Measurements from ENCODE around the gene PHTF2.
"Not testable (repeated sequence)": the region's sequence is repeated elsewhere in the genome, so short reads cannot be mapped to it uniquely, and the experiment has no call there.

The PHTF2 gene

GRCh38 chr7:77830649-77831355 lies 32.2 kb downstream of the PHTF2 start:
- no peak for DNase-seq (ENCODE audit: low read depth in 3 of 3)

GRCh38 chr7:77831481-77831880 lies 32.9 kb downstream of the PHTF2 start:
- DNase-seq (ENCODE audit: low read depth in 3 of 3) = peak; percentile 7 to 28 (median 9)

- no peak for DNase-seq (ENCODE audit: low read depth in 3 of 3)
These were observed 33.4 kb downstream of the PHTF2 start for GRCh38 chr7:77831953-77832352.

- DNase-seq (ENCODE audit: low read depth in 3 of 3) = no peak
These were observed 34.6 kb downstream of the PHTF2 start for GRCh38 chr7:77833136-77833535.

GRCh38 chr7:77836425-77836824 lies 37.9 kb downstream of the PHTF2 start:
- not testable (repeated sequence) for DNase-seq (ENCODE audit: low read depth in 3 of 3)

- no peak for DNase-seq (ENCODE audit: low read depth in 3 of 3)
These were observed 38.7 kb downstream of the PHTF2 start for GRCh38 chr7:77837275-77837674.

- DNase-seq (ENCODE audit: low read depth in 3 of 3) = no peak
These were observed 39.4 kb downstream of the PHTF2 start for GRCh38 chr7:77837966-77838365.

- no peak for DNase-seq (ENCODE audit: low read depth in 3 of 3)
These were observed 40.4 kb downstream of the PHTF2 start for GRCh38 chr7:77838929-77839491.

GRCh38 chr7:77839919-77840318 lies 41.3 kb downstream of the PHTF2 start:
- DNase-seq (ENCODE audit: low read depth in 3 of 3) = no peak

- DNase-seq (ENCODE audit: low read depth in 3 of 3) = no peak
These were observed 44.6 kb downstream of the PHTF2 start for GRCh38 chr7:77843194-77843593.

GRCh38 chr7:77846317-77847092 lies 47.9 kb downstream of the PHTF2 start:
- DNase-seq (ENCODE audit: low read depth in 3 of 3) = no peak

GRCh38 chr7:77855371-77856083 lies 57.0 kb downstream of the PHTF2 start:
- no peak for DNase-seq (ENCODE audit: low read depth in 3 of 3)

GRCh38 chr7:77858278-77858677 lies 59.7 kb downstream of the PHTF2 start:
- DNase-seq (ENCODE audit: low read depth in 3 of 3) = no peak

- no peak for DNase-seq (ENCODE audit: low read depth in 3 of 3)
These were observed 60.8 kb downstream of the PHTF2 start for GRCh38 chr7:77859343-77859742.

GRCh38 chr7:77862691-77863090 lies 64.1 kb downstream of the PHTF2 start:
- DNase-seq (ENCODE audit: low read depth in 3 of 3) = no peak

GRCh38 chr7:77863860-77864259 lies 65.3 kb downstream of the PHTF2 start:
- DNase-seq (ENCODE audit: low read depth in 3 of 3) = no peak

- no peak for DNase-seq (ENCODE audit: low read depth in 3 of 3)
These were observed 67.8 kb downstream of the PHTF2 start for GRCh38 chr7:77866370-77866769.

- DNase-seq (ENCODE audit: low read depth in 3 of 3) = no peak
These were observed 68.4 kb downstream of the PHTF2 start for GRCh38 chr7:77866786-77867536.

- DNase-seq (ENCODE audit: low read depth in 3 of 3) = no peak
These were observed 68.9 kb downstream of the PHTF2 start for GRCh38 chr7:77867537-77867865.

- DNase-seq (ENCODE audit: low read depth in 3 of 3) = not testable (repeated sequence)
These were observed 73.7 kb downstream of the PHTF2 start for GRCh38 chr7:77872256-77872655.

- not testable (repeated sequence) for DNase-seq (ENCODE audit: low read depth in 3 of 3)
These were observed 75.1 kb downstream of the PHTF2 start for GRCh38 chr7:77873416-77874327.

Data from stimulated activated CD4-positive, alpha-beta T cell treated with anti-CD3 and anti-CD28 coated beads, TNF-alpha, amount 100 ng/mL, for 48 hours (primary cell).